PC-9 (cell line): ENCODE results near the gene FOXF2. TPM values are rescaled to one million over a fixed set of nuclear protein-coding genes. Genes with fewer than 3 reads are reported as not detected.

Experiments used
- BruUV-seq: library from RNA; stranded (reverse); fragments of 400-500 nt; replicated peaks from 2 replicates; lab custom pipeline; 2021; lab: Mats Ljungman, UMichigan
- CTCF ChIA-PET: fragments of 300-600 bp; sonication (Branson Sonifier 250); formaldehyde crosslinking; loops from one replicate; lab custom pipeline; 2022; ENCODE audit warnings: antibody characterized with exemption; lab: Charles Lee
- POLR2A ChIA-PET: fragments of 300-600 bp; sonication (Branson Sonifier 250); formaldehyde crosslinking; loops from one replicate; lab custom pipeline; 2022; ENCODE audit warnings: antibody characterized with exemption; ENCODE audit not compliant: unreplicated experiment; lab: Charles Lee
- DNase-seq, 2 experiments: peaks; one replicate each; pipeline versions ENCODE4 v3.0.0 to v3.0.0-alpha.2; 2015 to 2022; ENCODE audit warnings: mixed read lengths in 1 of 2
- H2AFZ ChIP-seq: fragments of 200-600 bp; sonication (generic); 2 replicates; pipeline ENCODE4 v1.8.1; 2017; ENCODE audit warnings: antibody characterized with exemption
- H3F3A ChIP-seq: fragments of 200-600 bp; sonication (generic); 2 replicates; pipeline ENCODE4 v1.8.1; 2017; ENCODE audit warnings: antibody characterized with exemption, mild to moderate bottlenecking, low read depth; ENCODE audit not compliant: insufficient read depth
- H3K27ac ChIP-seq: fragments of 200-600 bp; sonication (generic); 2 replicates; pipeline ENCODE4 v1.6.1; 2016; ENCODE audit warnings: mixed run types
- H3K27me3 ChIP-seq: fragments of 200-600 bp; sonication (generic); 2 replicates; pipeline ENCODE4 v1.6.1; 2016; ENCODE audit warnings: low read depth, mixed run types; ENCODE audit not compliant: insufficient read depth
- H3K36me3 ChIP-seq: fragments of 200-600 bp; sonication (generic); 2 replicates; pipeline ENCODE4 v1.6.1; 2016; ENCODE audit warnings: low read depth, mixed run types
- H3K4me1 ChIP-seq: fragments of 200-600 bp; sonication (generic); replicated peaks from 2 replicates; pipeline ENCODE4 v1.6.1; 2016; ENCODE audit warnings: mixed run types; ENCODE audit not compliant: insufficient read depth
- H3K4me2 ChIP-seq: fragments of 200-600 bp; sonication (generic); 2 replicates; pipeline ENCODE4 v1.6.1; 2017; ENCODE audit warnings: mixed run types
- H3K4me3 ChIP-seq: fragments of 200-600 bp; sonication (generic); 2 replicates; pipeline ENCODE4 v1.6.1; 2016; ENCODE audit warnings: mixed run types
- H3K79me2 ChIP-seq: fragments of 200-600 bp; sonication (generic); 2 replicates; pipeline ENCODE4 v1.6.1; 2017; ENCODE audit warnings: low read depth, mixed run types
- H3K9me2 ChIP-seq: fragments of 200-600 bp; sonication (generic); 2 replicates; pipeline ENCODE4 v1.8.1; 2017; ENCODE audit warnings: mild to moderate bottlenecking; ENCODE audit not compliant: insufficient read depth
- H3K9me3 ChIP-seq: fragments of 200-600 bp; sonication (generic); 2 replicates; pipeline ENCODE4 v1.8.1; 2016; ENCODE audit warnings: low read depth; ENCODE audit not compliant: insufficient read depth
- H4K20me1 ChIP-seq: fragments of 200-600 bp; sonication (generic); 2 replicates; pipeline ENCODE4 v1.8.1; 2017; ENCODE audit not compliant: insufficient read depth
- EZH2 ChIP-seq: fragments of 200-600 bp; sonication (generic); IDR thresholded peaks from 2 replicates; pipeline ENCODE4 v1.8.0; 2017; ENCODE audit warnings: antibody characterized with exemption, low read depth
- intact Hi-C: fragments of 100-400 bp; cut with micrococcal nuclease; formaldehyde crosslinking; loops from one replicate; pipeline ENCODE4 v1.10.0; 2022; ENCODE audit not compliant: unreplicated experiment
- total RNA-seq: library from RNA; stranded (reverse); gene quantifications from 2 replicates; pipeline ENCODE4 v1.2.3, GENCODE V29; 2021
- TF ChIP-seq, protein P1 (sequence below): fragments of 200-600 bp; sonication (generic); conservative IDR thresholded peaks from 2 replicates; pipeline ENCODE4 v1.6.1; 2017; ENCODE audit warnings: mixed run types, antibody characterized with exemption, mild to moderate bottlenecking, moderate library complexity

FOXF2 gene
- total RNA-seq, 1 experiment from 2014 or later, result not detected

DNA sequence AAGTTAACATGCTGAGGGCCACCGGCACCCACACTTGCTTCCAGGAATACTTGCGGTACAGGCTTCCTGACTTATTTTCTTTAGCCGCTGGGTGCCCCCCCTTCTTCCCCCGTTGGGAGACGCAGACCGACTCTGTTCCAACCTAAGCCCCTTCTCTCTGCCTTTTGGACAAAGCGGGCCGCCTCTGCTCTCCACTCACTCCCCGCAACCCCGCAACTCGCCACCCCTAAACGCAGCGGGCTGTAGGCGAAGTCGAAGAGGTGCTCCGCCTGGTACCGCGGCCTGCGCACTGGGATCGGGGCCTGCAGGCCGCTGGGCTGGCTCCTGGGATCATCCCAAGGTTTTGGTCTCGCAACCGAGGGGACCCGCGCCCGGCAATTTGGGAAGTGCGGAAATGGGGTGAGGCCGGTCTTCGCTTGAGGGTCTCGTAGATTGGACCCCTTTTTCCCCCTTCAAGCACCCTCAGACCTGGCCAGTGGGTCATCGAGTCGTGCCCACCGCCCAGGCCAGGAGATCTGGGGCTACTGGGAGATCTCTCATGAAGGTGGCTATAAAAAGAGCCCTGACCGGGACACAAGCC, 4.7 kb upstream of the FOXF2 start:
- Histone ChIP-seq H3K36me3 (no peaks in the 10 kb centered on the region), H3K4me3 (no peak overlapping the region), H3K4me1 (no peaks in the 10 kb centered on the region), H3K79me2 (no peaks in the 10 kb centered on the region), H3K27me3 (no peaks in the 10 kb centered on the region), H3K27ac (no peak overlapping the region), H3K4me2 (no peak overlapping the region), H3F3A (no peaks in the 10 kb centered on the region), H2AFZ (no peak overlapping the region), H3K9me2 (no peaks in the 10 kb centered on the region), H3K9me3 (no peaks in the 10 kb centered on the region), H4K20me1 (no peaks in the 10 kb centered on the region)
- intact Hi-C loops, result loop anchor here (5.0 kb wide), 2 partner anchors 472 to 792 kb away; no protein-coding TSS in a partner anchor
- CTCF ChIA-PET, result no interaction called here
- no peak for DNase-seq
- POLR2A ChIA-PET, result no interaction called here
- no peak for TF ChIP-seq EZH2
- TF ChIP-seq, protein P1, sequence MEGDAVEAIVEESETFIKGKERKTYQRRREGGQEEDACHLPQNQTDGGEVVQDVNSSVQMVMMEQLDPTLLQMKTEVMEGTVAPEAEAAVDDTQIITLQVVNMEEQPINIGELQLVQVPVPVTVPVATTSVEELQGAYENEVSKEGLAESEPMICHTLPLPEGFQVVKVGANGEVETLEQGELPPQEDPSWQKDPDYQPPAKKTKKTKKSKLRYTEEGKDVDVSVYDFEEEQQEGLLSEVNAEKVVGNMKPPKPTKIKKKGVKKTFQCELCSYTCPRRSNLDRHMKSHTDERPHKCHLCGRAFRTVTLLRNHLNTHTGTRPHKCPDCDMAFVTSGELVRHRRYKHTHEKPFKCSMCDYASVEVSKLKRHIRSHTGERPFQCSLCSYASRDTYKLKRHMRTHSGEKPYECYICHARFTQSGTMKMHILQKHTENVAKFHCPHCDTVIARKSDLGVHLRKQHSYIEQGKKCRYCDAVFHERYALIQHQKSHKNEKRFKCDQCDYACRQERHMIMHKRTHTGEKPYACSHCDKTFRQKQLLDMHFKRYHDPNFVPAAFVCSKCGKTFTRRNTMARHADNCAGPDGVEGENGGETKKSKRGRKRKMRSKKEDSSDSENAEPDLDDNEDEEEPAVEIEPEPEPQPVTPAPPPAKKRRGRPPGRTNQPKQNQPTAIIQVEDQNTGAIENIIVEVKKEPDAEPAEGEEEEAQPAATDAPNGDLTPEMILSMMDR, result no peak
- no TSS peak for BruUV-seq

DNA sequence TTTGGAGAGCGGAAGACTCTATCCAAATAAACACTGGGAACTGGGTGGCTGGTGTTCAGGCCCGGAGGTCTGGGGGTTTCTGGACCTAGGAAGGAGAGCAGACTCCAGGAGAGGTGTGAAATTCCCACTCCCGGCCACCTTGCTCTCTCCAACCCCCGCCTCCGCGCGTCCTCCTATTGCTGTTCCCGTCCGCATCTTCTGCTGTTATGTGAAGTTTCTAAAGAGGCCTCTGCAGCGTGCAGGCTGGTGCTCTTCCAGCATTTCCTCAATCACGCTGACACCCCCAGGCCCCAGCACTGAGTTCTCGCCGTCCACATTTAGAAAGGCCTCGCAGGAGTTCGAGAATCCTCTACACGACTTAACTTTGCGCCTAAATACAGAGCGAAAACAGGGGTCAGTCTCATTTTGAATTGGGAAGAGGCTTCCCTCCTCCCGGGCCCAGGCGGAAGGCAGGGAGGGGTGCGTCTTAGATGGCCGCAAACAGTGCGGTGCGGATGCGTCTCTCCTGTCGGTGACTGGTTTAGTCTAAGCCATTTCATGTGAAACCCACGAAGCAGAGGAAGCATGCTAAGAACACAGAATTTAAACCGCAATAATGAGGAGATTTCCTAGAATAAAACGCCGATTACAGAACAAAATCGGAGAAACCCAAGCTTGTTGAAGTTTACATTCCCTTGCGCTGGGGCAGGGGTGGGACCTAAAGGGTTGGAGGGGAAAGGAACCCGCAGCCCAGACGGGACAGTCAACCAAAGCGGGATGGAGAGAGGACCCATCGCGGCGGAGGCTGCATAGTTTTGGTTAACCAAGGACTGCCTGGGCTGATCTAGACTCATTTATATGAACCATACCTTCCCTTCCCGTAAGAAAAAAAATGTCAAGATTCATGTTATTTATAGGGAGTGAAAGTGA, 4.0 kb upstream of the FOXF2 start:
- Histone ChIP-seq H3F3A (no peaks in the 10 kb centered on the region), H3K36me3 (no peaks in the 10 kb centered on the region), H3K9me2 (no peaks in the 10 kb centered on the region), H3K27me3 (no peaks in the 10 kb centered on the region), H4K20me1 (no peaks in the 10 kb centered on the region), H3K9me3 (no peaks in the 10 kb centered on the region), H3K79me2 (no peaks in the 10 kb centered on the region), H2AFZ (no peak overlapping the region), H3K4me3 (no peak overlapping the region), H3K27ac (no peak overlapping the region), H3K4me2 (no peak overlapping the region), H3K4me1 (no peaks in the 10 kb centered on the region)
- BruUV-seq, result no TSS peak
- POLR2A ChIA-PET, result no interaction called here
- intact Hi-C loops, result no loop called here
- TF ChIP-seq, protein P1, result no peak
- no peak for TF ChIP-seq EZH2
- no peak for DNase-seq
- CTCF ChIA-PET, result no interaction called here

GRCh38 chr6:1386038-1386709, 3.2 kb upstream of the FOXF2 start:
- no peak overlapping the region for H3K27ac ChIP-seq
- H3K4me2 ChIP-seq, result no peak overlapping the region
- no peak overlapping the region for H2AFZ ChIP-seq
- no peaks in the 10 kb centered on the region for H3K9me3 ChIP-seq
- H3K9me2 ChIP-seq, result no peaks in the 10 kb centered on the region
- no peaks in the 10 kb centered on the region for H3F3A ChIP-seq
- TF ChIP-seq EZH2, result no peak
- TF ChIP-seq, protein P1, result no peak
- no peak overlapping the region for H3K4me3 ChIP-seq
- no peaks in the 10 kb centered on the region for H3K4me1 ChIP-seq
- H3K27me3 ChIP-seq, result no peaks in the 10 kb centered on the region
- H3K36me3 ChIP-seq, result no peaks in the 10 kb centered on the region
- no TSS peak for BruUV-seq
- POLR2A ChIA-PET, result no interaction called here
- H3K79me2 ChIP-seq, result no peaks in the 10 kb centered on the region
- intact Hi-C loops, result no loop called here
- DNase-seq, result no peak
- H4K20me1 ChIP-seq, result no peaks in the 10 kb centered on the region
- CTCF ChIA-PET, result no interaction called here
